Measurements from ENCODE around the gene SC5D.

DNA sequence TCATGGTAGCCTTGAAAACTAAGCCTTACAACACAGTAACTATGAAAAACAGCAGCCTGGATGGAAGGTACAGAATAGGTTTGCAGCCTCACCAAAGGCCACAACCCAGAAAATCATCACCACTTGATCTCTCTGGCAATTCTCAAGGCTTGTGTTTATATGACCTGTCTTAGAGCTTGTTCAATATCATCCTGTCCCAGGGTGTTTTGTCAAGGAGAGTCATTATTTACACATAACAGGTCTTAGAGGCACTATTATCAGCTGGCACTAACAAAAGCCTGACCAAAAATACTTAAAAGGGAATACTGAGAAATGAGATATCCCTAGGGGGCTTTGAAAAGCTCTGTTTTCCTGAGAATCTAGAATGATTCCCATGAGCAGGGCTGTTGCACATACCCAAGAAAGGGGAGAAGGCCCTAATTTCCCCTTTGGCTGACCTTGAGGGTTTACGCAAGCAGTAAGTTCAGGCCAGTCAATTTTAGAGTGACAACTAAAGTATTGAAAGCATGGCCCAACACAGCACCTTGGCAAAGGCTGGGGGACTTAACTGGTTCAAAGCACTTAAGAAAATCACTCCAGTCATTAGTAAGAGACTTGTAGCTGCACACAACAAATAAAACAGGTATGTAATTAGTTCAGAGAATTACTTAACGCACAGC is 7.9 kb downstream of the SC5D start:
- TF ChIP-seq, protein P1, sequence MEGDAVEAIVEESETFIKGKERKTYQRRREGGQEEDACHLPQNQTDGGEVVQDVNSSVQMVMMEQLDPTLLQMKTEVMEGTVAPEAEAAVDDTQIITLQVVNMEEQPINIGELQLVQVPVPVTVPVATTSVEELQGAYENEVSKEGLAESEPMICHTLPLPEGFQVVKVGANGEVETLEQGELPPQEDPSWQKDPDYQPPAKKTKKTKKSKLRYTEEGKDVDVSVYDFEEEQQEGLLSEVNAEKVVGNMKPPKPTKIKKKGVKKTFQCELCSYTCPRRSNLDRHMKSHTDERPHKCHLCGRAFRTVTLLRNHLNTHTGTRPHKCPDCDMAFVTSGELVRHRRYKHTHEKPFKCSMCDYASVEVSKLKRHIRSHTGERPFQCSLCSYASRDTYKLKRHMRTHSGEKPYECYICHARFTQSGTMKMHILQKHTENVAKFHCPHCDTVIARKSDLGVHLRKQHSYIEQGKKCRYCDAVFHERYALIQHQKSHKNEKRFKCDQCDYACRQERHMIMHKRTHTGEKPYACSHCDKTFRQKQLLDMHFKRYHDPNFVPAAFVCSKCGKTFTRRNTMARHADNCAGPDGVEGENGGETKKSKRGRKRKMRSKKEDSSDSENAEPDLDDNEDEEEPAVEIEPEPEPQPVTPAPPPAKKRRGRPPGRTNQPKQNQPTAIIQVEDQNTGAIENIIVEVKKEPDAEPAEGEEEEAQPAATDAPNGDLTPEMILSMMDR (IDR thresholded peaks at IDR 0.05) = no peak
- TF ChIP-seq POLR2A (IDR thresholded peaks at IDR 0.05; ENCODE audit: low read depth) = no peak
- TF ChIP-seq EP300 (IDR thresholded peaks at IDR 0.05) = no peak

Measured in esophagus muscularis mucosa (tissue), 4 donors.